Gastrocnemius medialis (tissue), 4 donors: ENCODE data around the gene CIZ1. TPM values are rescaled to one million over a fixed set of nuclear protein-coding genes. Genes with fewer than 3 reads are reported as not detected.

Source experiments
- ATAC-seq, 2 donors: fragments of 150-250 bp; one replicate each; pipeline ENCODE4 v1.9.1; 2016
- DNase-seq, 2 donors: peaks; one replicate each; pipeline ENCODE4 v3.0.0-alpha.2; 2019
- H3K27ac ChIP-seq, 4 donors: fragments of 200-600 bp; sonication (generic); 1 replicate in 1 of 4; 2 replicates in 3 of 4; pipeline ENCODE4 v1.5.1; 2016 to 2018; ENCODE audit warnings: mild to moderate bottlenecking in 2 of 4, moderate library complexity in 1 of 4
- H3K27me3 ChIP-seq, 3 donors: fragments of 200-600 bp; sonication (generic) in 2 of 3; 1 replicate in 1 of 3; 2 replicates in 2 of 3; pipeline versions ENCODE4 v1.5.1 to v1.6.0; 2016 to 2019; ENCODE audit warnings: mild to moderate bottlenecking in 1 of 3, moderate library complexity in 1 of 3
- H3K36me3 ChIP-seq, 2 donors: fragments of 200-600 bp; sonication (generic) in 1 of 2; one replicate each; pipeline ENCODE4 v1.5.1; 2017 to 2018
- H3K4me1 ChIP-seq, 2 donors: fragments of 200-600 bp; sonication (generic) in 1 of 2; one replicate each; pipeline ENCODE4 v1.5.1; 2016 to 2017; ENCODE audit warnings: mild to moderate bottlenecking in 2 of 2
- H3K4me3 ChIP-seq, 4 donors: fragments of 200-600 bp; sonication (generic) in 3 of 4; 1 replicate in 1 of 4; 2 replicates in 3 of 4; pipeline ENCODE4 v1.5.1; 2016 to 2019; ENCODE audit warnings: mild to moderate bottlenecking in 2 of 4
- H3K9me3 ChIP-seq, 3 donors: fragments of 200-600 bp; sonication (generic) in 2 of 3; 1 replicate in 1 of 3; 2 replicates in 2 of 3; pipeline ENCODE4 v1.5.1; 2016 to 2019
- POLR2A ChIP-seq, 2 donors: fragments of 450-650 bp; IDR thresholded peaks; one replicate each; pipeline ENCODE4 v1.6.1; 2017; ENCODE audit warnings: antibody characterized with exemption in 2 of 2, mild to moderate bottlenecking in 2 of 2, moderate library complexity in 2 of 2
- in situ Hi-C, 4 donors: fragments of 200-750 bp; cut with MboI; loops; one replicate each; pipeline versions ENCODE4 v1.15.0 to v1.8.0; 2017; ENCODE audit warnings: low sequenced_read_pairs in 4 of 4
- intact Hi-C: fragments of 100-400 bp; cut with DNase I; formaldehyde crosslinking; loops from one replicate; pipeline ENCODE4 v1.15.1; 2023; ENCODE audit warnings: low total_unique reads
- total RNA-seq, 4 donors: library from RNA; depleted of rRNA; stranded (reverse); fragments of >200 nt; gene quantifications; one replicate each; pipeline versions ENCODE4 v1.1.0 to v1.2.3, GENCODE V29; 2016
- TF ChIP-seq, protein P1 (sequence below), 5 experiments: fragments of 450-650 bp in 3 of 5; fragments of 200-600 bp in 2 of 5; sonication (generic) in 2 of 5; IDR thresholded peaks in 4 of 5; conservative IDR thresholded peaks in 1 of 5; 1 replicate in 4 of 5; 2 replicates in 1 of 5; pipeline ENCODE4 v1.5.1; 2016 to 2019; ENCODE audit warnings: antibody characterized with exemption in 5 of 5, mild to moderate bottlenecking in 3 of 5, moderate library complexity in 3 of 5

CIZ1 gene
- total RNA-seq, 4 donors from 2014 or later, result 47.8 to 61.3 (median 53.0) TPM

DNA sequence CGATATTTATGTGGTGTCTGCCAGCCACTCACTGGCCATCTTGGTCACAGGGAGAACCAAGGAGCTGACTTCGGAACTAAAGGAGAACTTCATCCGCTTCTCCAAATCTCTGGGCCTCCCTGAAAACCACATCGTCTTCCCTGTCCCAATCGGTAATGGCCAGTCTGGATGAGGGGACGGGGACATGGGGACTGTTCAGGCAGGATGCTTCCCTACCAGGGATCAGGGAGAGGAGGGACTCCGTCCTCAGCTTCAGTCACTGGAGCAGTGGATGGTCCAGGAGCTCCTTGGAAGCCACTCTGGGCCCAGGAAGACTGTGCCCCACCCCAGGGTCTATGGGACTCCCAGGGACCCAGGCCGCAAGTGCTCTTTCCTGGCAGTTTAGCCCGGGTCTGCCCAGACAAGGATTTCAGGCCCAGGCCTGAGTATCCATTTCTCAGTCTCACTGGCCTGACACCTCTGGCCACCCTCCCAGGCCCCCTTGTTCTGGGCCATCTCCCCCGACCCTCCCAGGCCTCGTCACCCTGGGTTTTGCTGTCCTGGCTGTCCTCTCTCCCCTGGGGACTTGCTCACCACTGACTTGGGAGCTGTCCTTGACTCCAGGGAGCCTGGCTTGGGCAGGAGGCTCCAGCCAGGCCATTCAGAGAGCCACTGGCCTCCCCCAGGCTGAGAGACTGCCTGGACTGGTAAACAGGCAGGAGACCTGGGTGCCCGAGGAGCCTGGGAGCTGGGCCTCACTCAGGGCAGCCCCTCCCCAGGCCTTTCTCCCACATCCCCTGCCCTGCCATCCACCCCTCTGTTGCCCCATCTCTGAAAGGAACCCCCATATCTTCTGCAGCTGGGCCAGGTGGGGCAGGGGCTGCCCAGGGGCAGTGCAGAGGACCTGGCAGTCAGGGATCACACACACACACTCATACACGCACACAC, 39.0 kb downstream of the CIZ1 start:
- Histone ChIP-seq H3K27ac (no peak overlapping the region), H3K9me3 (no peaks in the 10 kb centered on the region), H3K27me3 (no peaks in the 10 kb centered on the region), H3K36me3 (no peaks in the 10 kb centered on the region), H3K4me3 (no peak overlapping the region), H3K4me1 (peaks cover 0 to 8% of the 10 kb centered on the region in 2 donors)
- in situ Hi-C loops, result no loop called here
- TF ChIP-seq, protein P1, sequence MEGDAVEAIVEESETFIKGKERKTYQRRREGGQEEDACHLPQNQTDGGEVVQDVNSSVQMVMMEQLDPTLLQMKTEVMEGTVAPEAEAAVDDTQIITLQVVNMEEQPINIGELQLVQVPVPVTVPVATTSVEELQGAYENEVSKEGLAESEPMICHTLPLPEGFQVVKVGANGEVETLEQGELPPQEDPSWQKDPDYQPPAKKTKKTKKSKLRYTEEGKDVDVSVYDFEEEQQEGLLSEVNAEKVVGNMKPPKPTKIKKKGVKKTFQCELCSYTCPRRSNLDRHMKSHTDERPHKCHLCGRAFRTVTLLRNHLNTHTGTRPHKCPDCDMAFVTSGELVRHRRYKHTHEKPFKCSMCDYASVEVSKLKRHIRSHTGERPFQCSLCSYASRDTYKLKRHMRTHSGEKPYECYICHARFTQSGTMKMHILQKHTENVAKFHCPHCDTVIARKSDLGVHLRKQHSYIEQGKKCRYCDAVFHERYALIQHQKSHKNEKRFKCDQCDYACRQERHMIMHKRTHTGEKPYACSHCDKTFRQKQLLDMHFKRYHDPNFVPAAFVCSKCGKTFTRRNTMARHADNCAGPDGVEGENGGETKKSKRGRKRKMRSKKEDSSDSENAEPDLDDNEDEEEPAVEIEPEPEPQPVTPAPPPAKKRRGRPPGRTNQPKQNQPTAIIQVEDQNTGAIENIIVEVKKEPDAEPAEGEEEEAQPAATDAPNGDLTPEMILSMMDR (IDR thresholded peaks at IDR 0.05 in 4 of 5, conservative IDR thresholded peaks at IDR 0.05 in 1 of 5), result no peak
- no peak for TF ChIP-seq POLR2A (IDR thresholded peaks at IDR 0.05)
- ATAC-seq, result no peak
- intact Hi-C loops, result no loop called here
- DNase-seq, result no peak

DNA sequence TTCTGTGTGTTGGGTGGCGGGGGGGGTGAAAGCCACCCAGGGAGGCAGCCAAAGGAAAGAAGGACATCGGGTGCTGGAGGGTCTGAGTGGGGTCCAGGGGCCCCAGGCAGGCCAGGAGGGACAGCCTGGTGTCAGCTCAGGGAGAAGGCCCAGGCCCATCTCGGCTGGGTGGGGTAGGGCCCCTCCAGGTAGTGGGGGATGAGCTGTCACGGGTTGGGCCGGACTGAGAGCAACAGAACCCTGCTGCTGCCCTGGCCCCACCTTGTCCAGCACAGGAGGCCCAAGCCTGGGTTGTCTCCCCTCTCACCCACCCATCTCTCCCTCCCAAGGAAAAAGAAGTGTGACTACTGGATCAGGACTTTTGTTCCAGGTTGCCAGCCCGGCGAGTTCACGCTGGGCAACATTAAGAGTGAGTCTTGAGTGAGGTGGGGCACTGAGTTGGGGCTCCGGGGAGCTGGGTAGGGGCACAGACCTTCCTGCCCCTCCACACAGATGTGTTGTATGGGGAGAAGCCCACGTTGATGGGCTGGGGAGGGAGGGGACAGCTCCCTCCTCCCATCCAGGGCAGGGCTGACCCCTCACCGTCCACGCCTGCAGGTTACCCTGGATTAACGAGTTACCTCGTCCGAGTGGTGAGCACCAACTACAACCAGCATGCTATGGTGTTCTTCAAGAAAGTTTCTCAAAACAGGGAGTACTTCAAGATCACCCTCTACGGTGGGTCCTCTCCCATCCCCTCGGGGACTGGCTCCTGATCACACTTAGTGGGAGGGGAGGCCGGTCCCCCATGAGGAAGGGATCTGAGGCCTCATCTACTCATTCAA, 39.9 kb downstream of the CIZ1 start:
- Histone ChIP-seq H3K27me3 (no peaks in the 10 kb centered on the region), H3K4me1 (peaks cover 0 to 8% of the 10 kb centered on the region in 2 donors), H3K4me3 (no peak overlapping the region), H3K27ac (no peak overlapping the region), H3K36me3 (no peaks in the 10 kb centered on the region), H3K9me3 (no peaks in the 10 kb centered on the region)
- in situ Hi-C loops (no loop called here), intact Hi-C loops (no loop called here)
- ATAC-seq, result no peak
- no peak for DNase-seq
- TF ChIP-seq, protein P1 (IDR thresholded peaks at IDR 0.05 in 4 of 5, conservative IDR thresholded peaks at IDR 0.05 in 1 of 5), result no peak
- TF ChIP-seq POLR2A (IDR thresholded peaks at IDR 0.05), result no peak

DNA sequence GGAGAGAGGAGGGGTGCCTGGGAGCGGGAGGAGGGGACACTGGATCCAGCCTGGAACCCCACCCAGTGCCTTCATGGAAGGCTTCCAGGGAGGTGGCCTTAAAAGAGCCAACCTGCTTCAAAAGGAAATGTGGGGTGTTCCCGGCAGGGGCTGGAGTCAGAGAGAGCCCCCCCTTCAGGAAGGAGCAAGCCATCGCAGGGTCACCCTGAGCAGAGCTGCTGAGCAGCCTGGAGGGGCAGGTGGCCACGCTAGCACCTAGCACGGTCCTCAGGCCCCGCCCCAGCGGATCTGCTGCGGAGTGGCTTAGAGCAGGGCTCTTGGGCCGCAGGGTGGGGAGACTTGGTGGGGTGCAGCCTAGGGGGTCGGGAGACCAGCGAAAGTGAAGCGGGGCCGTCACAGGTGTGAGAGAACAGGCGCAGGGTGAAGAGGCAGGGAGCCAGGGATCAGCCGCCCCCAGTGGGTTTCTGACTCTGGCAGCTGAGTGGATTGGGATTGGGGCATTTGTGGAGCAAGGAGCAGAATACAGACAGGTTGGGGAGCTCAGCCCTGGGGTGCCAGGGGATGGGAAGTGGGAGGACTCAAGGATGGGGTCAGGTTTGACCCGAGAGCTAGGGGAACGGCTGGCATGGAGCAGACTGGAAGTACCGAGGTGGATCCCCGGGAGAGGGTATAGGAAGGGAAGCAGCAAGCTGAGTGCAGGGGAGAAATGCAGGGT, 40.6 kb downstream of the CIZ1 start:
- no peaks in the 10 kb centered on the region for H3K9me3 ChIP-seq
- DNase-seq (no peak), ATAC-seq (no peak)
- no peaks in the 10 kb centered on the region for H3K27me3 ChIP-seq
- no peak overlapping the region for H3K4me3 ChIP-seq
- no peak for TF ChIP-seq POLR2A (IDR thresholded peaks at IDR 0.05)
- TF ChIP-seq, protein P1 (IDR thresholded peaks at IDR 0.05 in 4 of 5, conservative IDR thresholded peaks at IDR 0.05 in 1 of 5), result no peak
- in situ Hi-C loops, result no loop called here
- intact Hi-C loops, result no loop called here
- H3K36me3 ChIP-seq, result no peaks in the 10 kb centered on the region
- H3K27ac ChIP-seq, result no peak overlapping the region
- peaks cover 0 to 8% of the 10 kb centered on the region in 2 donors for H3K4me1 ChIP-seq

DNA sequence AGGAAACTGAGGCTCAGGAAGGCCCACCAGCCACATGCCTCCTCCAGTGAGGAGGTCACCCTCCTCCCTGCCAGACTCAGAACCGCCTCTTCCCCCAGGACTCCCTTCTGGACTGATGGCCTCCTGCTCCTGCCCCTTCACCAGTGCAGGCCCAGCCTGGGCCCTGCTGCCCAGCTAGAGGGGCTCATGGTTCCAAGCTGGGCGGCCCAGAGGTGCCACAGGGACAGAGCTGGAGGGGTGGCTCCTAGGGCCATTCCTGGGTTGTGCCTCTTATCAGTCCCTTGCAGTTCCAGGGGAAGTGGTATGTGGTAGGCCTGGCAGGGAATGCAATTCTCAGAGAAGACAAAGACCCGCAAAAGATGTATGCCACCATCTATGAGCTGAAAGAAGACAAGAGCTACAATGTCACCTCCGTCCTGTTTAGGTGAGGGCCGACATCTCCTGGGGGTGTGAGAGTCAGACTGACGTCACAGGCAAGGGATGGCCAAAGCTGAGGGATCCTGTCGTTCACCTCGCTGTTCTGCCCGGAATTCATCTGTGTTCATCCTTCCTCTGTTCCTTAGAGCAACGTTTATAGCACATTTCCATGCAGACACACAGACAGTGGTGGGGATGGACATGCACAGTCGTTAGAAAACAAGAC, 41.3 kb downstream of the CIZ1 start:
- Histone ChIP-seq H3K9me3 (no peaks in the 10 kb centered on the region), H3K27me3 (no peaks in the 10 kb centered on the region), H3K36me3 (no peaks in the 10 kb centered on the region), H3K27ac (no peak overlapping the region), H3K4me1 (peaks cover 0 to 8% of the 10 kb centered on the region in 2 donors), H3K4me3 (no peak overlapping the region)
- ATAC-seq (no peak), DNase-seq (no peak)
- in situ Hi-C loops (no loop called here), intact Hi-C loops (no loop called here)
- TF ChIP-seq, protein P1 (IDR thresholded peaks at IDR 0.05 in 4 of 5, conservative IDR thresholded peaks at IDR 0.05 in 1 of 5), result no peak
- no peak for TF ChIP-seq POLR2A (IDR thresholded peaks at IDR 0.05)
